SK-N-MC (cell line): ENCODE data around the gene DYDC2.

Source experiments
- EZH2 ChIP-seq: fragments of 200-600 bp; sonication (generic); IDR thresholded peaks from one replicate; pipeline ENCODE4 v1.6.1; 2017; ENCODE audit warnings: antibody characterized with exemption
- FOXP2 ChIP-seq: optimal IDR thresholded peaks from 2 replicates; pipeline ENCODE3; 2011; ENCODE audit warnings: mild to moderate bottlenecking, moderate library complexity; ENCODE audit not compliant: insufficient read depth; ENCODE audit errors: extremely low read length, control extremely low read depth
- POLR2AphosphoS5 ChIP-seq: IDR thresholded peaks from 2 replicates; pipeline ENCODE4 v1.6.1; 2012; ENCODE audit warnings: mild to moderate bottlenecking, low read depth, low read length, borderline replicate concordance

DNA sequence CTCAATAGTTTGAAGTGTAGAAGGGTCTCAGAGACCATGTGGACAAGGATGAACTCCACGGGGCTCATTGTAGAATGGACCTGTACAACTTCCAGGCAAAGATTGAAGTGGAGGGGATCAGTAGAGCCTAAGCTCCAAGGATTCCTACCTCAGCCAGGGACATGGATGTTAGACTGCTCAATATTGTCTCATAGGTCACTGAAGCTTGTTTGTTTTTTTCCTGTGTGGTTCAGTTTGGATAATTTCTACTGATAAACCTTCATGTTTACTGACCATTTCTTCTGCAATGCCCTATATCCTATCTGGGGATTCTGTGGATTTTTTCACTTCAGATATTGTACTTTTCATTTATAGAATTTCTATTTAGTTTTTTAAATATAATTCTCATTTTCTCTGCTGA lies 8.9 kb downstream of the DYDC2 start:
- TF ChIP-seq POLR2AphosphoS5 (no peak), EZH2 (no peak), FOXP2 (no peak)
